AG09319 (cell line): ENCODE measurements around the gene CANT1.

Source experiments
- DNase-seq: peaks from one replicate; pipeline ENCODE4 v3.0.0-alpha.2; 2010; ENCODE audit warnings: low read depth; ENCODE audit errors: extremely low read depth
- TF ChIP-seq, protein P1 (sequence below): IDR thresholded peaks from 2 replicates; pipeline ENCODE4 v1.5.1; 2011; ENCODE audit warnings: low read depth, mild to moderate bottlenecking, inconsistent platforms, low read length, moderate library complexity

The CANT1 gene

DNA sequence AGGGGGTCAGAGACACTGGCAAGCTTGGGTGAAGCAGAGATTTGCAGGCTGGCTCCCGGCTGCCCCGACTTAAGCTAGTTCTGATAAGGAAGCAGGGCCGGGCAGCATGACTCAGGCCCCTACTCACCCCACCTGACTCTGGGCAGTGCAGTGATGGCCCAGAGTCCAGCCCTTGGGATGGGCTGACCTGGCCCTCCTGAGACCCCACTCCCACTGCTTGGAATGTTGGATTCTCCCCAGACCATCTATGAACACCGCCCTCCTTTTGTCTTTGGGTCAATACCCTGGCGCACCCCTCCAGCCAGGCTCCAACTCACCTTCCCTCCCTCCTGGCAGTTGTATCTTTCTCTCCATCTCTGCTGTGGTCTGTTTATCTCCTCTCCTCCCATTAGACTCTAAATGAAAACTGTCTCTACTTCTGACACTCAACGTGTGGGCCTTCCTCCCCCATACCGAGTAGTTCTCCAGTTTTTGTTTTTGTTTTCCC is 50.9 kb downstream of the CANT1 start:
- TF ChIP-seq, protein P1, sequence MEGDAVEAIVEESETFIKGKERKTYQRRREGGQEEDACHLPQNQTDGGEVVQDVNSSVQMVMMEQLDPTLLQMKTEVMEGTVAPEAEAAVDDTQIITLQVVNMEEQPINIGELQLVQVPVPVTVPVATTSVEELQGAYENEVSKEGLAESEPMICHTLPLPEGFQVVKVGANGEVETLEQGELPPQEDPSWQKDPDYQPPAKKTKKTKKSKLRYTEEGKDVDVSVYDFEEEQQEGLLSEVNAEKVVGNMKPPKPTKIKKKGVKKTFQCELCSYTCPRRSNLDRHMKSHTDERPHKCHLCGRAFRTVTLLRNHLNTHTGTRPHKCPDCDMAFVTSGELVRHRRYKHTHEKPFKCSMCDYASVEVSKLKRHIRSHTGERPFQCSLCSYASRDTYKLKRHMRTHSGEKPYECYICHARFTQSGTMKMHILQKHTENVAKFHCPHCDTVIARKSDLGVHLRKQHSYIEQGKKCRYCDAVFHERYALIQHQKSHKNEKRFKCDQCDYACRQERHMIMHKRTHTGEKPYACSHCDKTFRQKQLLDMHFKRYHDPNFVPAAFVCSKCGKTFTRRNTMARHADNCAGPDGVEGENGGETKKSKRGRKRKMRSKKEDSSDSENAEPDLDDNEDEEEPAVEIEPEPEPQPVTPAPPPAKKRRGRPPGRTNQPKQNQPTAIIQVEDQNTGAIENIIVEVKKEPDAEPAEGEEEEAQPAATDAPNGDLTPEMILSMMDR: no peak
- DNase-seq: no peak

DNA sequence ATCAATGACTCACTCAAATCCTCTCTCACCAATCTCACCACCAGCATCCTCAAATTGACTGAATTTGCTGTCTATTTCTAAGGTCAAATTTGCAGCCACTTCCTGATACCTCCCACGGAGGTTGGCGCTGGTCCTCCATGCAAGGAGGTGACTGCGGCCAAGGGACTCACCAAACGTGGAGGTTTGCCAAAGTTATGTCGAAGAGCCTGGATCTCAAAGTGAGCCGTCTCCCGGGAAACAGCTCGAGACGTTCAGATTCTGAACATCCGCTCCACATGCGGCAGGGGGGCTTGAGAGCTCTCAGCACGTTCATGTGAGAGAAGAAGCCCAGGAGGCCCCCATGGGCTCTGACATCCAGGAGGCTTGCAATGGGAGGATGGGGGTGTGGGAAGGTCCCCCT is 52.4 kb downstream of the CANT1 start:
- TF ChIP-seq, protein P1: no peak
- no peak for DNase-seq

DNA sequence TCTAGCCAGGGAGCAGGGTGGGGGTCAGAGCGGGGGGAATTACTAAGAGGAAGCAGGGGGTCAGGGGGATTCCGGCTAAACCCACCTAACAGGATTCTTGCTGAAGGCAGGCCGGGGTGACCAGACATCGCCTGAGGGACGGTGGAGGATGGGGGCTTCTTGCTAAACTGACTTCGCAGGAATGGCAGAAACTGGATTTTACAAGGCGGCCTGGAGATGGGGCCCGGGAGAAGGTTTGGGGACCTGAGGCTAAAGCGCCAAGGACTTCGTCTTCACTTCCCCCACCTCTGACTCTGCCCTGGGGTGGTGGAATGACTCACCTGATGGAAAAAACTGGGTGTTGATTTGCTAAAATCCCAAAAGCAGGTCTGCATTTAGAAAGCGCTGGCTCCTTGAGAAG is 53.3 kb downstream of the CANT1 start:
- TF ChIP-seq, protein P1: no peak
- no peak for DNase-seq

DNA sequence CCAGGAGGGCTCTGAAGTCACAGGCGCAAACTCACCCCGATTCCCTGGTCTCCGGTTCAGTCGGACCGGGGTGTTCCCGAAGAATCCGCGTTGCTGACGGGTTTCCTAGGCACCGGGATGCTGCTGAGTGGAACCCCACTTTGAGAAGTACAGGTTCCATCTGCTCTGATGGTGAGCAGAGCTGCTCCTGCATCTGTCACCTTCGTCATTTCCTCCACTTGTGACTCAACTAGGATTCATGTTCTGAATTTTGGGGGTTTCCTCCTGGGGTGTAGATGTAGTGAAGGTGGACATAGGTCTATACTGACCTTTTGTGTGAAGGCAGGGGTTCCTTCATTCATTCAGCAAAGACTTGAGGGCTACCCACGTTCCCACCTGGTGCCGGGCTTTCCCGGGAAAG is 54.9 kb downstream of the CANT1 start:
- DNase-seq: no peak

DNA sequence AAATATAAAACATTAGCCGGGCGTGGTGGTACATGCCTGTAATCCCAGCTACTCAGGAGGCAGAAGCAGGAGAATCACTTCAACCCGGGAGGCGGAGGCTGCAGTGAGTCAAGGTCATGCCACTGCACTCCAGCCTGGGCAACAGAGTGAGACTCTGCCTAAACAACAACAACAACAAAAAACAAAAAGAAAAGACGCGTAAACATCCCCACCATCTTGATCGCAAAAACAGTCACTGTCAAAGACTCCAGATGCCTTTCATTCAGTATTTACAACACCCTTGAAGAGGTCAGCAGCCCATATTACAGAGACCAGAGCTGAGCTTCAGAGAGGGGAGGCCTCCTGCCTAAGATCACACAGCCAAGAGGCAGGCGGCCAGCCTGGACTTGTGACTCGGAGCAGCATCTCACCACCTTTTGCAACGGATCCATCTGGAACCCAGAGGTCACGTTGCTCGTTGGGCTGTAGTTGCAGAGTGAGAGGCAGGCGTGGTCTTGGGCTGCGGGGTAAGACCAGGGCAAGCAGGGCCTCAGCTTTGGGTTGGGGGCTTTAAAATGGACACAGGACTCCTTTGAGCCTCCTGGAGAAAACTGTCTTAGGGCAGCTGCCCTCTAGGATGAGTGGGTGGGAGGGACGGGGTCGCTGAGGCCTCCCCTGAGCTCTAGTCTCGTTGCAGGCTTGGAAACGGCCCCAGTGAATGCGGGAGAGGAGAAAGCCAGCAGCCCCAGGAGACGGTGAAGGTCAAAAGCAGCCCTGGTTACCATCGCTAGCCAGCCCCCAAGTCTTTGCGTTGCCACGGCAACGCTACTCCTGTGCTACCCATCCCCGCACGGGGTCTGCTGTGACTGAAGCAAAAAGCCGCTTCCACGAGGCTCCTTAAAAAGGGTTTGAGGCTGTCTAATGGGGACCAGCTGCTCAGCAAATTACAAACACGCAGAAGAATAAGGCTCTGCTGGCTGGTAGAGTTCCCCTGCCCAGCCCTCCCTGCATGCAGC is 55.9 kb downstream of the CANT1 start:
- DNase-seq: no peak
- TF ChIP-seq, protein P1: no peak

More for the DNA sequence above, 54.9 kb downstream of the CANT1 start:
- TF ChIP-seq, protein P1: no peak

DNA sequence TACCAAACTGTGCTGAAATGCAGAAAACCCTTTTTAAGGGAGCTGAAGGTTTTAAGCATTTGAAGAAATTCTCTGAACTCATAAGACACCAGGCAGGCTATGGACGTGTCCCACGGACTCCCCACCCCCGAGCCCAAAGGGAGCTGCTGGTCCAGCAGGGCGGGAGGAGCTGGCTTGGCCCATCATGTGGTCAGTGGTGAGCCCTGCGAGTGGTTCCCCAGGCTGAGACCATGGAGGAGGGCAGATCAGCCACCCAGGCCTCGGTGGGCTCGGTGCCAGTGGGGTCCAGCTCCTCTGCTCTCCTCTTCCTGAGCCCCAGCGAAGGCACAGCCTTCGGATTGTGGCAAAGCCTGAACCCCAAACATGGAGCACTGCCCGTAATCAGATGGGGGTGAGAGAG is 56.9 kb downstream of the CANT1 start:
- TF ChIP-seq, protein P1: no peak
- no peak for DNase-seq

DNA sequence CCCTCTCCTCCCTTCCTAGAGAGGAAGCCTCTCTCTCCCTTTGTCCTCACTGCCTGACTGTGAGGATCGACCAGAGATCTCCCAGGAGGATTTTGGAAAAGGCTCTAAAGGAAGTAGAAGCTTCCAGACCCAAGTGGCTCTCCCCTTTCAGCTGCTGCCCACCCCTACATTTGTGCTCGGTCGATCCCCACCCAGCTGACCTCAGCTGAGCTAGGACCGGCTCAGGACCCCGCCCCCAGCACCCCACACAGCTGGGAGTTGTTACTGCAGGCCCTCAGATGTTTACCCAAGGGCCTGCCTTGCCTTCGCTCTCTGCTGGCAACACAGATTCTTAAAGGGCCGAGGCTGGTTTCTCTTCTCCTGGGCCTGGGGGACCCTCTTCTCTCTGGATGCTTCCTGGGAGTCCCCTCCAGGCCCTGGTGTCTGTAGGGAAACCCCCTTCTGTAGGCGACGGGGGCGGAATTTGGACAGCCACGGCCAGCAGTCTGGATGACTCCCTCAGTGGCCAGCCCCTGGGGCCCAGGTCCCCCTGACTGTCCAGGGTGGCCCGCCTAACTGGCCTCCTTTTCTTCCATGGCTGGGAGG is 57.5 kb downstream of the CANT1 start:
- TF ChIP-seq, protein P1: no peak
- no peak for DNase-seq
